Left renal pelvis (tissue), 4 donors: ENCODE measurements around the gene ADSL. TPM values are rescaled to one million over a fixed set of nuclear protein-coding genes. Genes with fewer than 3 reads are reported as not detected.

Experiments
- DNase-seq, 4 donors: peaks; one replicate each; pipeline ENCODE4 v3.0.0-alpha.2; 2013; ENCODE audit warnings: low read depth in 4 of 4, low spot score in 3 of 4
- polyA plus RNA-seq, 4 donors: library from polyadenylated mRNA; unstranded; fragments of 120-200 nt; gene quantifications; one replicate each; pipeline ENCODE4 v1.2.1, GENCODE V29; 2013; ENCODE audit not compliant: insufficient read length in 4 of 4

Gene ADSL
- polyA plus RNA-seq, 4 donors = 70.6 to 108 (median 98.9) TPM

- DNase-seq = no peak
These were observed 56.8 kb downstream of the ADSL start for GRCh38 chr22:40403141-40403540.

DNA sequence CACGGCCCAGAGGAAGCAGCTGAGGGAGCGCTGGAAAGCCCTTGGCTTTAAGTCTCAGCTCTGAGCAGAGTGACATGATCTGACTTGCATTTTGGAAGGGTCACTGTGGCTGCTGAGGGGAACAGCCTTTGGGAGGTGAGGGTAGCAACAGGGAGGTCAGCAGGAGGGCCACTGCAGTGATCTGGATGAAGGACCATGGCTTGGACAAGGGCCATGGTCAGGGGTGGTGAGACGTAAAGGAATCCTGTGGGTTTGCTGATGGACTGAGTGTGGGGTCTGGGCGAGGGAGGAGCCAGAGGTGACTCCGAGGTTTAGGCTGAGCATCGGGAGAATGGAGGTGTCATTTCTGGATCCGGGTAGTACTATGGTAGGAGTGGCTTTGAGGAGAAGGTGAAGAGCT, 57.4 kb downstream of the ADSL start:
- DNase-seq = no peak

DNA sequence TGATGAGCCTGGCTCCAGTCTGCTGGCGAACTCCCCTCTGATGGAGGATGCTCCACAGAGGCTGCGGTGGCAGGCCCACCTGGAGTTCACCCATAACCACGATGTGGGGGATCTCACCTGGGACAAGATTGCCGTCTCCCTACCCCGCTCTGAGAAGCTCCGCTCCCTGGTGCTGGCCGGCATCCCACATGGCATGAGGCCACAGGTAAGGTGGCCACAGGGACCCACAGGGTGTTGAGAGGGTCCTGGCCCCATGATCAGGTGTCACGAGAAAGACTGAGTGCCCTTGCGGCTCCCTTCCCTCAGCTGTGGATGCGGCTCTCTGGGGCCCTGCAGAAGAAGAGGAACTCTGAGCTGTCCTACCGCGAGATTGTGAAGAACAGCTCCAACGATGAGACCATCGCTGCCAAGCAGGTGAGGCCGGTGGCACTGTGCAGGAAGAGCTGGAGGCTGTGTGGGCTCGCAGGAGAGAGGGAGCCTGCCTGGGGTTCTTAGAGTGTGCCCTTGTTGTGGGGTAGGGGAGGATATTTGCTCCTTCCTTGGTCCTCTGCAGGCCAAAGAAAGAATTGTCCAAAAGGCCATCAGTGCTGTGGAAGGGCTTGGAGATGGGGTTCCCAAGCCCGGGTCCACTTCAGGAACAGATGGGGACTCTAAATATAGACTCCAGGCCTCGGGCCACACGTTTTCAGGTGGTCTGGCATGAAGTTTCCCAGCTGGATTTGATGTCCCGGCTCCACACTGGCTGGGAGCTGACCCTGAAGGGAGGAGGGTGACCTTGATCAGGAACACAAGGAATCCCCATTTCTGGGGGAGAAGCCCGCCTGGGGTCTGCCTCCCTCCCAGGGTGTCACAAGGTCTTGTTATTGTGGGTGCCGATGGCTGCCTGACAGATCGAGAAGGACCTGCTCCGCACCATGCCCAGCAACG, 58.2 kb downstream of the ADSL start:
- no peak for DNase-seq

DNA sequence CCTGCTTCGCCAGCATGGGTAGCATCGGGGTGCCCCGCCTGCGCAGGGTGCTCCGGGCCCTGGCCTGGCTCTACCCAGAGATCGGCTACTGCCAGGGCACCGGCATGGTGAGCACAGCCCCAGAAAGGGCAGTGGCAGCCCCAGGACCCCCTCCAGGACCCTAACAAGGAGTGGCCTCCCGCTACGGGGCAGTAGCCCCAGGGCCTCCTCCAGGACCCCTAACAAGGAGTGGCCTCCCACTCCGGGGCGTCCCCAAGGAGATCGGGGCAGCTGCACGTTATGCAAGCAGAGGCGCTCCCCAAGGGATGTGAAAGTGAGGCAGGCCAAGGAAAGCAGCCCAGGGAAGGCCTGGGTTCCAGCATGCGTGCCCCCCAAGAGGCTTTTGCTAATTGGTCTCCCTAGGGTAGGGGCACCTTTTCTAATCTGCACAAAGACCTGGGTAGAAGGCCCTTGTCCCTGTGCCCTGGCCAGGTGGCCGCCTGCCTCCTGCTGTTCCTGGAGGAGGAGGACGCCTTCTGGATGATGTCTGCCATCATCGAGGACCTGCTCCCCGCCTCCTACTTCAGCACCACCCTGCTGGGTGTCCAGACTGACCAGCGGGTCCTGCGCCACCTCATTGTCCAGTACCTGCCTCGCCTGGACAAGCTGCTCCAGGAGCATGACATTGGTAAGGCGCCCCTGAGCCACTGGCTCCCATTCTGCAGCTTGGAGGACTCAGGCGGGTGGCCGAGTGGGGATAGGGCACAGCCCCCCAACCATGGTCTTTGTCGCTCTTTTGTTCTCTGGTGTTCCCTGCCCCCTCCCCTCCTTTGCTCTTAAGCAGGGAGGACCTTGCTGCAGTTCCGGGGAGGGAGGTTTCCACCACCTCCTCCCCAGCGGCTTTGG, 59.1 kb downstream of the ADSL start:
- no peak for DNase-seq

DNA sequence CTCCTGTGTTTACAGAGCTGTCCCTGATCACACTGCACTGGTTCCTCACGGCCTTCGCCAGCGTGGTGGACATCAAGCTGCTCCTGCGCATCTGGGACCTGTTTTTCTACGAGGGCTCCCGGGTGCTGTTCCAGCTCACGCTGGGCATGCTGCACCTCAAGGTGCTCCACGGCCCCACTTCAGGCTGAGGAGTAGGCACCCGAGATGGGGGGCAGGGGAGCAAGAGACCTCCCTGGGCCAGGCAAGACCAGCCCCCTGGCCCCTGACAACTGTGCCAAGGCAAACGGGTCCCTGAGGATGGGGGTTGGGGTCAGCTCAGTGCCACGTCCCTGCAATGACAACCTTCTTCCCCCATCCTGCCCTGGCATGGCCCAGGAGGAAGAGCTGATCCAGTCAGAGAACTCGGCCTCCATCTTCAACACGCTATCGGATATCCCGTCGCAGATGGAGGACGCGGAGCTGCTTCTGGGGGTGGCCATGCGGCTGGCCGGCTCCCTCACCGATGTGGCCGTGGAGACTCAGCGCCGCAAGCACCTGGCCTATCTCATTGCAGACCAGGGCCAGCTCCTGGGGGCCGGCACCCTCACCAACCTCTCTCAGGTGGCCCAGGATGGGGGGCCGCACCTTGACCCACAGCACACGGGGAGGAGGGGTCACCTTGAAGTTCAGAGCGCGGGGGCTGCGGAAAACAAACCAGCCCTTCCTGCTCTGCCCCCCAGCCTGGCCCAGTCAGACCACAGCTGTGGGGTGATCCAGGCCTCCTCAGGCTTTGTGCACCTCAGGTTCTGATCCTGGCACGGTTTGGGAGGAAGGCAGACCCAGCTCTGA, 60.0 kb downstream of the ADSL start:
- no peak for DNase-seq

- DNase-seq = no peak
These were observed 60.9 kb downstream of the ADSL start for GRCh38 chr22:40407021-40407761.

GRCh38 chr22:40407831-40408717, 61.8 kb downstream of the ADSL start:
- DNase-seq = no peak

- DNase-seq = no peak
These were observed 62.7 kb downstream of the ADSL start for GRCh38 chr22:40408718-40409612.

DNA sequence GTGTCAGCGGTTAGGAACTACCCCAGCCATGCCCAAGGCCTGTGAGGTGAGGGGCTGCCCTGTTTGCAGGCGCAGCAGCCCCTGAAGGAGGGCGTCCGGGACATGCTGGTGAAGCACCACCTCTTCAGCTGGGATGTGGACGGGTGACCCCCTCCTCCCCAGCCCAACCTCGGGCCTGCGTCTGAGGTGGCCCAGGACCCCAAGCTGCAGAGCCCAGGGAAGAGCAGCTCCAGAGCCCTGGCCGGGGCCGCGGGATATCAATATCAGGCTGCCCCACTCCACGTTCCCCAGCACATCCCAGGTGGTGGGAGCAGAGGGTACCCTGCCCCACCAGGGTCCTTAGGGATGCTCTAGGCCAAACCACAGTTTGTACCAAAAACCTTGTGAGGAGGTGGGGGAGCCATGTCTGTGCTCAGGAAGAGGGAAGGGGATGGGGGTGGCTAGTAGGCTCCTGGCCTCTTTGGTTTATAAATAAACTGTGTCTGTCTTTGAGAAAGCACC, 63.4 kb downstream of the ADSL start:
- no peak for DNase-seq

GRCh38 chr22:40410272-40410671, 64.0 kb downstream of the ADSL start:
- no peak for DNase-seq

- DNase-seq = no peak
These were observed 64.6 kb downstream of the ADSL start for GRCh38 chr22:40410731-40411505.

DNA sequence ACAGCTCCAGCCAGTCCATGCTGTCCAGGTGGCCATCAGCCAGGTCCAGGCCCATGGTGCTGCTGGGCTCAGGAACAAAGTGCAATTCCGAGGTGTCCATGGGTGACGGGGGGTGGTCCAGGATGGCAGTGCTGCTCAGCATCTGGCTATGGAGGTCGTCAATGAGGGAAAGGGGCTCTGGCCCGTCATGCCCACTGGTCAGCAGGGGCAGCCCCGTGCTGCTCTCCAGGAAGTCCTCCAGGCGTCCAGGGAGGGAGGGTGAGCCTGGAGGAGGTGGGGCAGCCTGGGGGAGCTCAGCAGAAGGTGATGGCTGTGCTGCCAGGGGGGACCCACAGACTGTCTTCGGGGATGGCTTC, 65.2 kb downstream of the ADSL start:
- DNase-seq = no peak

DNA sequence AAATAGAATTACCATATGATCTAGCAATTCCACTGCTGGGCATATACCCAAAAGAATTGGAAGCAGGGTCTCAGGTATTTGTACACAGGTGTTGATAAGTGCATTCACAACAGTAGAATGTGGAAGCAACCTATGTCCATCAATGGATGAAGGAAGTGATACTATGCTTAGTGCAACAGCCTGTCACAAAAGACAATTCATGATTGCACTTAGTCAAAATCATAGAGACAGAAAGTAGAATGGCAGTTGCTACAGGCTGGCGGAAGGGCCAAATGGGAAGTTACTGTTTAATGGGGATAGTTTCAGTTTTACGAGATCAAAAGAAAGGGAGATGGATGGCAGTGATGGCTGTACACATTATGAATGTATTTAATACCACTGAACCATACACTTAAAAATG, 66.1 kb downstream of the ADSL start:
- DNase-seq = no peak

- no peak for DNase-seq
These were observed 67.6 kb downstream of the ADSL start for GRCh38 chr22:40413873-40414272.

DNA sequence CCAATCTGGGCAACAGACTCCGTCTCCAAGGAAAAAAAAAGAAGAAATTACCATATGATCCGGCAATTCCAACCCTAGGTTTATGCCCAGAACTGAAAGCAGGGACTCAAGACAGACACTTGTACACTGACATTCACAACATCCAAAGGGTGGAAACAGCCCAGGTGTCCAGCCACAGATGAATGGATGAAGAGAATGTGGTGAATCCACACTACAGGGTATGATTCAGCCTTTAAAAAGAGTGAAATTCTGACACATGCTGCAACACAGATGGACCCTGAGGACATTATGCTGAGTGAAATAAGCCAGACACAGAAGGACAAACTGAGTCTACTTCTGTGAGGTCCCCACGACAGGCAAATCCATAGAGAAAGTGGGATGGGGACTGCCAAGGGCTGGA, 68.0 kb downstream of the ADSL start:
- no peak for DNase-seq

DNA sequence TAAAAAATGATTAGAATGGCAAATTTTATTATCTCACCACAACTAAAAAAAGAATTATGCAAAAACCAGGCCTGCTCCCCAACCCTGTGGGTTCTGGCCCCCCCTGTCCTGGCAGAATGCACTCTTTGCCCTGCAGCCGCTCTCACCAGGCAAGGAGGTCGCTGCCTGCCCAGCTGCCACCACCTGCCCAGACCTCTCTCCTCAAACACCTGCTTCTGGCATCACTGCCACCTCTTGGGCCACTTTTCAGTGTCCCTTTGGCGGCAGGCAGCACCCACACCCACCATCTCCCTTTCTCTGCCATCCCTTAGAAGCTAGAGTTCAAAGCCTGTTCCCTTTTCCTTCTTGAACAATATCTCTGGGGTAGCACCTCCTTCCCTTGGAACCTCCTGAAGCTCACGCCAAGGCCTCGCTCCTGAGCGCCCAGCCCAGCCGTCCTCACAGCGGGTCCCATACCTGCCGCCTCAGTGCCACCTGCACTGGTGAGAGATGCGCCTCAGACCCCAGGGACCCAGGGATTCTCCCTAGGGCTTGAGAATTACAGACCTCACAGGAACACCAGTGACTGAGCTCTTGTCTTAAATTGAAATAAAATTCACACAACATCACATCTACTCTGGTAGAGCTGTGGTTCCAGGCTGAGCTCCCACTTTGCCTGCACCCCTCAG, 68.7 kb downstream of the ADSL start:
- DNase-seq = no peak
